C4-2B (cell line): ENCODE data around the gene ZNF76.
"Not testable (repeated sequence)": the region's sequence is repeated elsewhere in the genome, so short reads cannot be mapped to it uniquely, and the experiment has no call there.

Experiments used
- H3K27ac ChIP-seq: fragments of 450-650 bp; 2 replicates; pipeline ENCODE4 v1.5.1; 2017
- ZFX ChIP-seq: fragments of 450-650 bp; IDR thresholded peaks from 2 replicates; pipeline ENCODE4 v1.6.1; 2017
- TF ChIP-seq, protein P1 (sequence below): fragments of 450-650 bp; conservative IDR thresholded peaks from 2 replicates; pipeline ENCODE4 v1.5.1; 2017; ENCODE audit warnings: mild to moderate bottlenecking

The ZNF76 gene

DNA sequence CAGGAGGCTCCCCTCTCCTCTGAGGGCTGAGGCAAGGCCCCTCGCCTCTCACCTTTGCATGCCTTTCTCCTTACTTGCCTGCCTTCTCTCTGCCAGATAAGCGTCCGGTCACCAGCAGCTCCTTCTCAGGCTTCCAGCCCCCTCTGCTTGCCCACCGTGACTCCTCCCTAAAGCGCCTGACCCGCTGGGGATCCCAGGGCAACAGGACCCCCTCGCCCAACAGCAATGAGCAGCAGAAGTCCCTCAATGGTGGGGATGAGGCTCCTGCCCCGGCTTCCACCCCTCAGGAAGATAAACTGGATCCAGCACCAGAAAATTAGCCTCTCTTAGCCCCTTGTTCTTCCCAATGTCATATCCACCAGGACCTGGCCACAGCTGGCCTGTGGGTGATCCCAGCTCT is 61.6 kb downstream of the ZNF76 start:
- TF ChIP-seq, protein P1, sequence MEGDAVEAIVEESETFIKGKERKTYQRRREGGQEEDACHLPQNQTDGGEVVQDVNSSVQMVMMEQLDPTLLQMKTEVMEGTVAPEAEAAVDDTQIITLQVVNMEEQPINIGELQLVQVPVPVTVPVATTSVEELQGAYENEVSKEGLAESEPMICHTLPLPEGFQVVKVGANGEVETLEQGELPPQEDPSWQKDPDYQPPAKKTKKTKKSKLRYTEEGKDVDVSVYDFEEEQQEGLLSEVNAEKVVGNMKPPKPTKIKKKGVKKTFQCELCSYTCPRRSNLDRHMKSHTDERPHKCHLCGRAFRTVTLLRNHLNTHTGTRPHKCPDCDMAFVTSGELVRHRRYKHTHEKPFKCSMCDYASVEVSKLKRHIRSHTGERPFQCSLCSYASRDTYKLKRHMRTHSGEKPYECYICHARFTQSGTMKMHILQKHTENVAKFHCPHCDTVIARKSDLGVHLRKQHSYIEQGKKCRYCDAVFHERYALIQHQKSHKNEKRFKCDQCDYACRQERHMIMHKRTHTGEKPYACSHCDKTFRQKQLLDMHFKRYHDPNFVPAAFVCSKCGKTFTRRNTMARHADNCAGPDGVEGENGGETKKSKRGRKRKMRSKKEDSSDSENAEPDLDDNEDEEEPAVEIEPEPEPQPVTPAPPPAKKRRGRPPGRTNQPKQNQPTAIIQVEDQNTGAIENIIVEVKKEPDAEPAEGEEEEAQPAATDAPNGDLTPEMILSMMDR, result no peak
- no peak for TF ChIP-seq ZFX
- no peak overlapping the region for H3K27ac ChIP-seq

GRCh38 chr6:35327349-35328027 is 68.0 kb downstream of the ZNF76 start:
- no peak for TF ChIP-seq ZFX
- TF ChIP-seq, protein P1, result peak; percentile 30

GRCh38 chr6:35328108-35328723 is 68.7 kb downstream of the ZNF76 start:
- TF ChIP-seq, protein P1, result no peak
- TF ChIP-seq ZFX, result no peak
- H3K27ac ChIP-seq, result no peak overlapping the region

More at GRCh38 chr6:35327349-35328027, 68.0 kb downstream of the ZNF76 start:
- H3K27ac ChIP-seq, result no peak overlapping the region

DNA sequence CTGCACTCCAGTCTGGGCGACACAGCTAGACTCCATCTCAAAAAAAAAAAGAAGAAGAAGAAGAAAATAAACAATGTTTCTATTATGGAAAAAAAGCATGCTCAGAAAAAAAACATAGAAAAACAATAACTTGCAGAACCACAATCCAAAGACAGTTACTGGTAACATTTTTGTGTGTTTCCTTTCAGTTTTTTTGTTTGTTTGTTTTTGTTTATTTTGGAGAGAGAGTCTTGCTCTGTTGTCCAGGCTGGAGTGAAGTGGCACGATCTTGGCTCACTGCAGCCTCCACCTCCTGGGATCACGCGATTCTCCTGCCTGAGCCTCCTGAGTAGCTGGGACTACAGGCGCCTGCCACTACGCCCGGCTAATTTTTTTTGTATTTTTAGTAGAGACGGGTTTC is 69.4 kb downstream of the ZNF76 start:
- not testable (repeated sequence) for H3K27ac ChIP-seq

- H3K27ac ChIP-seq, result no peak overlapping the region
- TF ChIP-seq, protein P1, result no peak
- TF ChIP-seq ZFX, result no peak
Measured at GRCh38 chr6:35330541-35331119, 71.1 kb downstream of the ZNF76 start.

GRCh38 chr6:35332074-35332887 is 72.7 kb downstream of the ZNF76 start:
- peak overlapping the region; percentile 0; the same call in 1 of the 2 replicates for H3K27ac ChIP-seq
- TF ChIP-seq, protein P1, result peak; percentile 43

DNA sequence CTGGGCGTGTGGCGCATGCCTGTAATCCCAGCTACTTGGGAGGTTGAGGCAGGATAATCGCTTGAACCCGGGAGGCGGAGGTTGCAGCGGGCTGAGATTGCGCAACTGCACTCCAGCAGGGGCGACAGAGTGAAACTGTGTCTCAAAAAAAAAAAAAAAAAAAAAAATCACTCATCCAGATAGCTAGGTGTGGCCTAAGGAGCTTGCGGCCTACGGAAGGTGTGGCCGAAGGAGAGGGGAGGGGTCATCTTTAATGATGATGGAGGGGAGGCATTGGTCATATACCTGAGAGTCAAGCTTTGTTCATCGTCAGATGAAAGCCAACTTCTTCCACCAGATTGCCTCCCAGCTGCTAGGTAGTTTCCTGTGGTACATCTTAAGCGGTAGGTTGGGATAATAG is 82.0 kb downstream of the ZNF76 start:
- TF ChIP-seq, protein P1, result no peak
- no peak for TF ChIP-seq ZFX
- no peak overlapping the region for H3K27ac ChIP-seq
